Right lung (tissue), 5 donors: ENCODE results near the gene MGMT. TPM values are rescaled to one million over a fixed set of nuclear protein-coding genes. Genes with fewer than 3 reads are reported as not detected.

ENCODE experiments used
- DNase-seq, 2 donors: peaks; one replicate each; pipeline ENCODE4 v3.0.0-alpha.2; 2013
- polyA plus RNA-seq, 5 donors: library from polyadenylated mRNA; unstranded; fragments of 120-200 nt; gene quantifications; one replicate each; pipeline versions ENCODE4 v1.2.1 to v1.2.3, GENCODE V29; 2013; ENCODE audit warnings: inconsistent platforms in 1 of 5, low replicate concordance in 1 of 5; ENCODE audit not compliant: insufficient read length in 5 of 5, insufficient read depth in 1 of 5

Gene MGMT
- polyA plus RNA-seq, 5 donors, result 12.1 to 22.3 (median 15.6) TPM

GRCh38 chr10:129516846-129517679 is 50.0 kb downstream of the MGMT start:
- no peak for DNase-seq

GRCh38 chr10:129517680-129518057 is 50.6 kb downstream of the MGMT start:
- no peak for DNase-seq

DNA sequence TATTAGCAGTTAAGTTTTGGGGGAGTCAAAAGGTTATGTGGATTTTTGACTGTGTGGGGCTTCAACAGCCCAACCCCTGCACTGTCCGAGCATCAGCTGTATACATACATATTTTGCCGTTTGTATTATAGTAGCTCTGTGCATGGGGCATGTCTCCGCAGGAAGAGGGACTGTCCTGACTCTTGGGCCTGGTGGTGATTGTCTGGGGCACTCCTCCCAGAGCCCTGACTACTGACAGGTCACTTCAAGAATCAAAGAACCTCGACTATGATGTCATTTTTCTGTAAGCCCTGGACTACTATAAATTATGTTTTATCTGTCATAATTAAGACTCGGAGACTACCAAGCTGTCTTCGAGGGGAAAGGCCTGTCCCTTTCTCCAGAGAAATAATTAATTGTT is 51.8 kb downstream of the MGMT start:
- no peak for DNase-seq

- no peak for DNase-seq
Observed at GRCh38 chr10:129520440-129521080, 53.5 kb downstream of the MGMT start.

GRCh38 chr10:129521161-129522025 is 54.4 kb downstream of the MGMT start:
- DNase-seq, result no peak

GRCh38 chr10:129522041-129522585 is 55.1 kb downstream of the MGMT start:
- no peak for DNase-seq

DNA sequence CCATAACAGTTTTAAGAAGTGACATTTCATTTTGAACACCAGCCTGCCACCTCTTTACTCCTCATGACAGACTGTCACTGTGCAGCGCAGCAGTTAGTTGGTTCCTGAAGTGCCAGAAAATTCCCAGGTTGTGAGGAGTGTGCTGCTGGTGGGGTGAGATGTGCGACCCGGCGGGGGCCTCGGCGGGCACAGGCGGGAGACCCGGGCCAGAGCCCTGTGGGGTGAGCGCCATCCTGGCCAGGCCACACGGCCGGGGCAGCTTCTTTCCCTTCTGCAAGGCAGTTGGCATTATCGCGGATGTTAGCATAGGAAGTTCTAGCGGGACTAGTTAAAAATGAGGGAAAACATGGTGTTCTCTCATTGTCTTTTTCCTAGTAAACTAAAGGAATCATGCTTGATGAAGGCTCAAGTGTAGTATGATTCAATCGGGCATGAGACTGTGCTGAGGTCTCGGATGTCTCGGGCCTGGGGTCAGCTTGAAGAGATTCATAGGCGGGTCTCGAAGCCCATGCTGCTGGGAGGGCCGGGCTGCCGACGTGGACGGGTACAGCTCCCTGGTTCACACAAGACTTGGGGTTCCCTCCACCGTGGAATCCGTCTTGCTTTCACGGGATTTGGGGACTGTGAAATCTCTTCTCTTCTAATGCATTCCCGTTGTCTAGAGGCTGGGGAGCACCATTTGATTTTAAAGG is 56.1 kb downstream of the MGMT start:
- no peak for DNase-seq

DNA sequence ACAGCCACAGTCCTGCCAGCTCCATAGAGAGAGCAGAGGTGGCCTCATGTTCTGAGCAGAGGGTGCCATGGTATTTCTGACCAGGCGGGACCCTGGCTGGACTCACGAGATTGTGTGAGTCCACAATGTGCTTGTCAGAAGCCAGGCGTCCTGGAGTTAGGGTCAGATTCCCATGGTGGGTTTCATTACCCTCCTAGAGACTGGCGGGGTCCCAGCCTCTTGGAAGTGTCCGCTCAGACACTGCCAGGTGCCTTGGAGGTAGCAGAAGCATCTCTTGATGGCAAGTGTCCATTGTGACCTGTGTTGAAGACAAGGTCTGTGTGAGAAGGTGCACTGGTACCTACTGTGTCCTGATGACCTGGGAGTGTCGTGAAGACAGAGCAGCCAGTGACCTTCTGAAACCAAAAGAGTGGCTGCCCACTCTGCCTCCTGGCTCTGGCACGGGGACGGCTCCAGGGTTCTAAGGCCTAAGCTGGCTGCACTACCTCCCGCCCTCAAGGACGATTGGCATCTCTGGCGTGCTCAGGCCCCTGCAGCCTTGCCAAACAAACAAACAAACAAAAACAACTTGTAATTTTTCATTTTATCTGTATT is 56.8 kb downstream of the MGMT start:
- DNase-seq, result no peak

DNA sequence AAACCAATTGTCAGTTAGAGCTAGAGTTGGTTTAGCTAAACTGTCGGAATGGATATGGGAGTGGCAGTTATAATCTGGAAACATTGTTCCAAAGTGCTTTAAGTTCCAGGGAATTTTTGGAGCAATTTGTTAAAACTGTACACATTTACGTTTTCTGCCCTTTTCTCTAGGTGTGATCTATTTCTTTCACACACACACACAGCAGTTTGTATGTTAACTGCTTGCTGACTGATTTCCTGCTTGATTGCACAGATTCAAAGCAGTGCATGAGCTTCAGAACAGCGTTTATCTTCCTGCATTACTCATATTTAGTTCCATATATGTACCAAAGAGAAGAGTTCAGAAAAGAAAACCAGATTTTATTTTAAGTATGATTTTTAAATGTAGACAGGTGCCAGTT is 57.9 kb downstream of the MGMT start:
- DNase-seq, result no peak

DNA sequence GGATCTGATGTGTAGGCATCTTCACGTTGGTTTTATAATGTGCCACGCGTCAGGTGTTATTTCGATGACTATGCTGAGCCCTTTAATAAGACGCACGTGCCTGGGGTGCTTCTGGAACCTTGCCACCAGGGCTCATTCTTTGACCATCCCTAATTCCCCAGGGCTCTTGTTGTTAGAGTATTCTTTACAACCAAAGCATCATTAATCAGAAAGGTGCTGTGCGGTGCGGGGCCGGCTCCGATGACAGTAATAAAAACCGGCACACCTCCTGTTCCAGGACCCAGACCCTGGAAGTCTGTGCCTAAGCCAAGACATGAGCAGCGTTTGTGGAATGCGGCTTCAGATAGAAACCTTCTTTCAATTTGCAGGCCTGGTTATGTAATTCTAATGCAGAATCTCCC is 58.4 kb downstream of the MGMT start:
- DNase-seq, result no peak

DNA sequence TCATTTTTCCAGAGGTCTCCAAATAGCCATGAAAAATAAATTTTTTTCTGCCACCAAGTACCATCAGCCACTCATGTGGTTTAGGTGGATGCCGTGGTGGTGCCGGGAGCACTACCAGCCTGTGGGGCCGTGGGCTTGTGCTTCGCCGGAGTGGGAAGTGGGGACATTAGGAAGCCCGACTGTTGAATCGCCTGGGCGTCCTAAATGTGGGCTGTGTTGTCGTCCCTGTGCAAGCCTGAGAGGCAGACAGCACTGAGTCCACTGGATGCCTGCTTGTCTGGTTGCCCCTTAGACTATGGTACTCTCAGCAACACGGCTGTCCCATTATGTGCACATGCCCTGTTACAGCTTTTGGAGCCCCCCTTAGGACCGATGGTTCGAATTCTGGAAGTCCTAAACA is 59.9 kb downstream of the MGMT start:
- no peak for DNase-seq

GRCh38 chr10:129528376-129528978 is 61.4 kb downstream of the MGMT start:
- DNase-seq, result no peak

- no peak for DNase-seq
Observed at GRCh38 chr10:129530581-129530980, 63.5 kb downstream of the MGMT start.

DNA sequence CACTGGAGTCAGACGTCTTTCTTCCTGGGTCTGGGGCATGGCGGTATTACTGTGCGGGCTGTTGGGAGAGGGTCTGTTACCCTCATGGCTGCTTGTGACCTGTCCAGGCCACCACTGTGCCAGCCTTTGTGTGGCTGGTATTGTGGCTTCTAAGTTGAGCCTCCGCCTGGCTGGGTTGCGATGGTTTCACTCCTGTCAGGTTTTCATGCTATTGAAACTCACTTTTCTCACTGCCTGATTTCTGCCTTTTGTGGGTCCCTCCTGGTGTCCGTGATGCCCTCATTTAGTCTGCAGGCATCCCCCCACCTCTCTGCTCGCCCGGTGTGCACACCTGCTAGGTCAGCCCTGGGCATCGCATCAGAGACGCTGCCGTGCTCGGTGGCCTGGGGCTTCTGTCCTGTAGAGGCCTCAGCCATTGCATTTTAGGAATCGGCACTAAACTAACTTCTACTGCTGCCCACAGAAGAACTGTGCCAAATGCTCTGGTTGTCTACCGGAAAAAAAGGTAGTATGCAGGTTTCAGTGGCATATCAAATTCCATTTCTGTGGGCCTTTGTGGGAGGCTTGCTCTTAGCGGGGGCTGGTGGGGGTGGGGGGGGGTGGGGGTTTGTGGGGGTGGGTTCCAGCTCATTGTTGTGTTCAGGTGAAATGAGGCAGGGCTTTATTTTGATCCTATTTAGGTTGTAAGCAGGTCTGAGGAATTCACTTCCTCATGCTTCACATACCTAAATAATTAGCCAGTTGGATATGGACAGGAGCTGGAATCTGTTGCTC is 64.3 kb downstream of the MGMT start:
- DNase-seq, result no peak

DNA sequence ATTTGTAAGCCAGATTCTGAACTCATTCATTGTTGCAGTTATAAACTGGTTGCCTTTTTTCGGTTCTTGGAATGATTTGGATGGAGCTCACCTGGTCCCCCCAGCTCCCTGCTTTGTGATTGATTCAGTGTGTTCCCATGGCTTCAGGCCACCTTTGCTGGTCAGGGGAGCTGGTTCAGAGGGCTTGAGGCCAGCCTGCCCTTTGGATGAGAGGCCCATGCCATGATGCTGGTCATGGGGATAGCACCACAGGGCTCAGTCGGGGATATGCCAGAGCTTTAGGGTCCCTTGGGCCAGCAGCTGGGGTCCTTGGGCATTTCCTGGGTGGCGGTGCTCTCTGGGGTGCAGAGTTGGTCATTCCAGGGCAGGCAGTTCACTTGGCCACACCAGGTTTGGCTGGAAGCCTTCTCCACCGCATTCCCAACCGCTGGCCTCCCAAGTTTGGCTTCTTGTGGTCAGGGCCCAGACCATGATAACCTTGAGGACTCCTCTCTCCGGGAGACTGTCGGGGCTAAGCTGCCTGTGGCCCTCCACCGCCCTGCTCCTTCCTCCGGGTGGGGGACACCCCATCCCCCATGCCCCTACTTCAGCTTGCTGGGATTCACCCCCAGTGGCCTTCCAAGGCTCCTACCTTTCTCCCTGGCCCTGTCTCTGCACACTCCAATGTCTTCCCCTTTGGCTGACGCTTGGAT is 65.1 kb downstream of the MGMT start:
- DNase-seq, result no peak

- no peak for DNase-seq
Observed at GRCh38 chr10:129532838-129533237, 65.8 kb downstream of the MGMT start.

DNA sequence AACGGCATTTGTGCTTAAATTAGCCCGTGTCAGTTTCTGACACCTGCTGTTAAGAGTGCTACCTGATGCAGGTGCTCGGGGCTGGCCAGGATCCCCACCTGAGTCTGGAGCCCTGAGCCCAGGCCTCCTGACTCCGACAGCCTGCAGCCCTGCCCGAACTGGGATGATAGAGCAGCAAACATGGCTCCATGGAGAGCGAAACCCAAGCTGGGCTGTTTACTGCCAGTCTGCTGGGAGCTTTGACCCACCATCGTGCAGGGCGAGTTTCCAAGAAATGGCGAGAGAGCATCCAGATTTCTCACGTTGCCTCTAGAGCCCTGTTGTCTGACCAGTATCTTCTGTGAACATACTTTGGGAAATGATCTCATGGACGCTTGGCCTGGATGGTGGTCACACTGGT is 66.2 kb downstream of the MGMT start:
- no peak for DNase-seq

DNA sequence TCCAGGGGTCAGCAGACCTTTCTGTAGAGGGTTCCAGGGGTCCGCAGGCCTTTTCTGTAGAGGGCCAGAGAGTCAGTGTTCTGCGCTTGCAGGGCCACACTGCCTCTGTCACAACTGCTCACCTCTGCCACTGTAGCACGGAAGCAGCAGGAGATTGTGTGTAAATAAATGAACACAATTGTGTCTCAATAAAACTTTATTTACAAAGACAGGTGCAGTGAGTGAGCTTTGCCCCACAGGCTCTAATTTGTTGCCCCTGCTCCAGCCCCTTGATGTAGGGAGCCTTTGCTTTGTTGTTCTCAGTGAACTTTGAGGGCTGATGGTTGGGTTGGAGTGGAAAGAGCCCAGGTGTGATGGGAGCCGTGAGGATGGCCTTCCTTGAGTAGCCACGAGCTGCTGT is 67.8 kb downstream of the MGMT start:
- DNase-seq, result no peak

- DNase-seq, result no peak
Observed at GRCh38 chr10:129536336-129536735, 69.3 kb downstream of the MGMT start.
